ENCODE data around the gene SYP.

Gene SYP

DNA sequence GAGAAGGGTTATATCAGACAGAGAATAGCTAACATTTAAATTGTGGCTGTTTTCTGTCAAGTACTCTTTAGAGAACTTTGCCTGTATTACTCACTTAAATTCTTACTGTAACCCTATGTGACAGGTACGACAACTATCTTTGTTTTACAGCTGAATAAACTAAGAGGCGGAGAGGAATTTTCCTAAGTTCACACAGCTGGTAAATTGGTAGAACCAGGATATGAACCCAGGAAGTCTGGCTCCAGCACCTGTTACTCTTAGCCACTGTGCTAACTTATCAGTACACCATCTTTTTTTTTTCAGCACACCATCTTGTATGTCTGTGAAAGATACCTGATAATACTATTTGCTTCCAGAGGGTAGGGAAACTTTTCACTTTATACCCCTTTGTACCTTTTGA, 2.0 kb upstream of the SYP start:
- H3K9ac ChIP-seq (ENCODE audit: low read length), result no peak overlapping the region
- H3K9me3 ChIP-seq (ENCODE audit: insufficient read depth, low read length), result no peaks in the 10 kb centered on the region
- no peaks in the 10 kb centered on the region for H3K79me2 ChIP-seq (ENCODE audit: insufficient read depth, low read length)
- H3K4me3 ChIP-seq (ENCODE audit: insufficient read depth, low read length, poor library complexity, severe bottlenecking), result no peak overlapping the region
- no peaks in the 10 kb centered on the region for H3K9me2 ChIP-seq (replicated peaks; ENCODE audit: insufficient read depth, low read length)
- H3K27ac ChIP-seq (ENCODE audit: low read depth, low read length), result no peak overlapping the region
- no peaks in the 10 kb centered on the region for H3K27me3 ChIP-seq (ENCODE audit: low read length)
- TF ChIP-seq, protein P1, sequence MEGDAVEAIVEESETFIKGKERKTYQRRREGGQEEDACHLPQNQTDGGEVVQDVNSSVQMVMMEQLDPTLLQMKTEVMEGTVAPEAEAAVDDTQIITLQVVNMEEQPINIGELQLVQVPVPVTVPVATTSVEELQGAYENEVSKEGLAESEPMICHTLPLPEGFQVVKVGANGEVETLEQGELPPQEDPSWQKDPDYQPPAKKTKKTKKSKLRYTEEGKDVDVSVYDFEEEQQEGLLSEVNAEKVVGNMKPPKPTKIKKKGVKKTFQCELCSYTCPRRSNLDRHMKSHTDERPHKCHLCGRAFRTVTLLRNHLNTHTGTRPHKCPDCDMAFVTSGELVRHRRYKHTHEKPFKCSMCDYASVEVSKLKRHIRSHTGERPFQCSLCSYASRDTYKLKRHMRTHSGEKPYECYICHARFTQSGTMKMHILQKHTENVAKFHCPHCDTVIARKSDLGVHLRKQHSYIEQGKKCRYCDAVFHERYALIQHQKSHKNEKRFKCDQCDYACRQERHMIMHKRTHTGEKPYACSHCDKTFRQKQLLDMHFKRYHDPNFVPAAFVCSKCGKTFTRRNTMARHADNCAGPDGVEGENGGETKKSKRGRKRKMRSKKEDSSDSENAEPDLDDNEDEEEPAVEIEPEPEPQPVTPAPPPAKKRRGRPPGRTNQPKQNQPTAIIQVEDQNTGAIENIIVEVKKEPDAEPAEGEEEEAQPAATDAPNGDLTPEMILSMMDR (IDR thresholded peaks at IDR 0.05; ENCODE audit: insufficient read depth, low read length, poor library complexity, severe bottlenecking), result no peak
- no peak for TF ChIP-seq EZH2phosphoT487 (conservative IDR thresholded peaks at IDR 0.05; ENCODE audit: low read length)
- H3K36me3 ChIP-seq (ENCODE audit: low read length), result no peaks in the 10 kb centered on the region
- H3K4me2 ChIP-seq (ENCODE audit: low read depth, low read length, poor library complexity, severe bottlenecking), result no peak overlapping the region
- H3F3A ChIP-seq (ENCODE audit: insufficient read depth), result no peaks in the 10 kb centered on the region
- no peaks in the 10 kb centered on the region for H4K20me1 ChIP-seq (ENCODE audit: low read depth, low read length)
- no peak overlapping the region for H2AFZ ChIP-seq (ENCODE audit: low read depth, low read length, severe bottlenecking)

DNA sequence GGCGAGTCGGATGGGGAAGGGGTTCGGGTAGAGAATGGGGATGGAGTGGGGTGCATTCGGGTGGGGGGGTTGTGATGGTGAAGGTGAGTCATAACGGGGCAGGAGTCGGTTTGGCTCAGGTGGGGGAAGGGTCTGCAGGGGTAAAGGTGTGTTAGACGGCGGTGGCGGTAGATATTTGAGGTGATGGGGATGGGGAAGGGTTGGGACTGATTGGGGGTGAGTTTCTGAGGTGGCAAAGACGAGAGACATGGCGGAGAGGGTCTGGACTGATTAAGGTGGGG, 738 bp downstream of the SYP start:
- Histone ChIP-seq H4K20me1 (ENCODE audit: low read depth, low read length) (no peaks in the 10 kb centered on the region), H3K4me2 (ENCODE audit: low read depth, low read length, poor library complexity, severe bottlenecking) (no peak overlapping the region), H3K27ac (ENCODE audit: low read depth, low read length) (no peak overlapping the region), H3K79me2 (ENCODE audit: insufficient read depth, low read length) (no peaks in the 10 kb centered on the region), H3F3A (ENCODE audit: insufficient read depth) (no peaks in the 10 kb centered on the region), H3K9me2 (replicated peaks; ENCODE audit: insufficient read depth, low read length) (no peaks in the 10 kb centered on the region), H3K27me3 (ENCODE audit: low read length) (no peaks in the 10 kb centered on the region), H3K4me3 (ENCODE audit: insufficient read depth, low read length, poor library complexity, severe bottlenecking) (no peak overlapping the region), H2AFZ (ENCODE audit: low read depth, low read length, severe bottlenecking) (no peak overlapping the region), H3K9me3 (ENCODE audit: insufficient read depth, low read length) (no peaks in the 10 kb centered on the region), H3K36me3 (ENCODE audit: low read length) (no peaks in the 10 kb centered on the region), H3K9ac (ENCODE audit: low read length) (no peak overlapping the region)
- TF ChIP-seq, protein P1 (IDR thresholded peaks at IDR 0.05; ENCODE audit: insufficient read depth, low read length, poor library complexity, severe bottlenecking), result no peak
- no peak for TF ChIP-seq EZH2phosphoT487 (conservative IDR thresholded peaks at IDR 0.05; ENCODE audit: low read length)

DNA sequence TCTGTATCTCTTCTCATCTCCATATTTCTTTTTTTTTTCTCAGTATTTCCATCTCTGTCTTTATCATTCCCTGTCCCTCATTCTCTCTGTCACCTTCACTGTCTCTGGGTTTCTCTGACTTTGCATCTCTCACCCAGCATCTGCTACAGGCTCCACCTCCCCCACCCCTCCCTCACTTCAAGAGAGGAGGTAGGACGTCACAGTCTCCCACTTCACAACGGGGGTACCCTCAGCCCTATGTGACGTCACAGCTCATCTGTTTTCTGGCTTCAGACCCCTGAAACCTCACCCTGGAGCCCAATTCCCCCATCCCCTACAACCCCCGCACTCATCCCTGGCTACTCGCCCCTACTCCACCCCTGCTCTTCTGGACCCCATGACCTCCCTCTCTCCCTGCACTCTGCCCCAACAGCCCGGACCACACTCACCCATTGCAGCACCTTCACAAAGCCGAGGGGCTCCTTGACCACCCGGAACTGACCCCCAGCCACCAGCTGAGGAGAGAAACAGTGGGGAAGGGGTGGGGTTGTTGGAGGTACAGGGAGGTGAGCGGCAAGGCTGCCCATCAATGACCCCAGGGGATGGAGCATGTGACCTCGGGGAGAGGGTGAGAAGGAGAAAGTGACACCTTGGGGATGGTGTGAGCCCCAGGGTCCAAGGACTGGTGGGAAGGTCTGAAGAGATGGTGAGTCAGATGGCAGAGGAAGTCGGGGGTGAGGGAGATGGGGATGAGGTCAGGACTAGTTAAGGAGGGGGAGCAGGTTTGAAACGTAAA, 1.3 kb downstream of the SYP start:
- no peak overlapping the region for H3K9ac ChIP-seq (ENCODE audit: low read length)
- H3K79me2 ChIP-seq (ENCODE audit: insufficient read depth, low read length), result no peaks in the 10 kb centered on the region
- no peaks in the 10 kb centered on the region for H4K20me1 ChIP-seq (ENCODE audit: low read depth, low read length)
- H3K27me3 ChIP-seq (ENCODE audit: low read length), result no peaks in the 10 kb centered on the region
- H3K4me2 ChIP-seq (ENCODE audit: low read depth, low read length, poor library complexity, severe bottlenecking), result no peak overlapping the region
- H3K9me3 ChIP-seq (ENCODE audit: insufficient read depth, low read length), result no peaks in the 10 kb centered on the region
- no peak overlapping the region for H3K27ac ChIP-seq (ENCODE audit: low read depth, low read length)
- H3K4me3 ChIP-seq (ENCODE audit: insufficient read depth, low read length, poor library complexity, severe bottlenecking), result no peak overlapping the region
- H2AFZ ChIP-seq (ENCODE audit: low read depth, low read length, severe bottlenecking), result no peak overlapping the region
- H3F3A ChIP-seq (ENCODE audit: insufficient read depth), result no peaks in the 10 kb centered on the region
- no peaks in the 10 kb centered on the region for H3K36me3 ChIP-seq (ENCODE audit: low read length)
- no peaks in the 10 kb centered on the region for H3K9me2 ChIP-seq (replicated peaks; ENCODE audit: insufficient read depth, low read length)
- TF ChIP-seq EZH2phosphoT487 (conservative IDR thresholded peaks at IDR 0.05; ENCODE audit: low read length), result no peak
- TF ChIP-seq, protein P1 (IDR thresholded peaks at IDR 0.05; ENCODE audit: insufficient read depth, low read length, poor library complexity, severe bottlenecking), result no peak

Data from SU-DHL-6 (cell line).